Peyer's patch (tissue), 4 donors: ENCODE measurements around the gene OS9.

Experiments
- POLR2A ChIP-seq, 2 donors: fragments of 450-650 bp; IDR thresholded peaks; one replicate each; pipeline ENCODE4 v1.5.1; 2017; ENCODE audit warnings: antibody characterized with exemption in 2 of 2, mild to moderate bottlenecking in 2 of 2, moderate library complexity in 2 of 2
- TF ChIP-seq, protein P1 (sequence below), 6 experiments: fragments of 450-650 bp in 4 of 6; fragments of 200-600 bp in 2 of 6; sonication (generic) in 1 of 6; IDR thresholded peaks; one replicate each; pipeline ENCODE4 v1.5.1; 2017 to 2019; ENCODE audit warnings: antibody characterized with exemption in 6 of 6, mild to moderate bottlenecking in 3 of 6, moderate library complexity in 1 of 6

DNA sequence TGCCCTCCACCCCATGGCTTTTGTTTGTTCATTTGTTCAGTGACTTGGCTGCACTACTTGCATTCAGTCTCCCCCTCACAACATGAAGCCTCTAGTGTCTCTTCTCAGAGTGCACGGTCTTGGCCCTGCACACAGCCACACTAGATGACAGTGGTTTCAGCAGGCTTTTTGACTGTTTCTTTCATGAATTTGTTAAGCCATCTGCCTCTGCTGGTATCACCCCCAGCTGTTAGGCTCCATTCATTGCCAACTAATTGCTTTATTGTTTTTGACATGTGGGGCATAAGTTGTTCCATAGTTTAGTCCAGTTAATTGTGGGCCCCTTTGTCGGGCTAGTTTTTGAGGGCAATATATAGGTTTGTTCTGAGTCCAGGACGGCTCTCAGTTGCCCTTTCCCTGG is 18.8 kb downstream of the OS9 start:
- TF ChIP-seq, protein P1, sequence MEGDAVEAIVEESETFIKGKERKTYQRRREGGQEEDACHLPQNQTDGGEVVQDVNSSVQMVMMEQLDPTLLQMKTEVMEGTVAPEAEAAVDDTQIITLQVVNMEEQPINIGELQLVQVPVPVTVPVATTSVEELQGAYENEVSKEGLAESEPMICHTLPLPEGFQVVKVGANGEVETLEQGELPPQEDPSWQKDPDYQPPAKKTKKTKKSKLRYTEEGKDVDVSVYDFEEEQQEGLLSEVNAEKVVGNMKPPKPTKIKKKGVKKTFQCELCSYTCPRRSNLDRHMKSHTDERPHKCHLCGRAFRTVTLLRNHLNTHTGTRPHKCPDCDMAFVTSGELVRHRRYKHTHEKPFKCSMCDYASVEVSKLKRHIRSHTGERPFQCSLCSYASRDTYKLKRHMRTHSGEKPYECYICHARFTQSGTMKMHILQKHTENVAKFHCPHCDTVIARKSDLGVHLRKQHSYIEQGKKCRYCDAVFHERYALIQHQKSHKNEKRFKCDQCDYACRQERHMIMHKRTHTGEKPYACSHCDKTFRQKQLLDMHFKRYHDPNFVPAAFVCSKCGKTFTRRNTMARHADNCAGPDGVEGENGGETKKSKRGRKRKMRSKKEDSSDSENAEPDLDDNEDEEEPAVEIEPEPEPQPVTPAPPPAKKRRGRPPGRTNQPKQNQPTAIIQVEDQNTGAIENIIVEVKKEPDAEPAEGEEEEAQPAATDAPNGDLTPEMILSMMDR (IDR thresholded peaks at IDR 0.05), result no peak
- TF ChIP-seq POLR2A (IDR thresholded peaks at IDR 0.05), result no peak
